Skeletal muscle cell (primary cell): ENCODE data around the gene PTPRD.
A peak's percentile ranks its signal among the peaks of the same experiment; 100 is the strongest.
"Not testable (repeated sequence)": the region's sequence is repeated elsewhere in the genome, so short reads cannot be mapped to it uniquely, and the experiment has no call there.

Source experiments
- DNase-seq: peaks from one replicate; pipeline ENCODE4 v3.0.0-alpha.2; 2010; ENCODE audit warnings: low read depth
- H3K4me3 ChIP-seq: 2 replicates; pipeline ENCODE4 v1.5.1; 2011; ENCODE audit warnings: low read depth, mild to moderate bottlenecking, control low read depth, low read length, moderate library complexity

The PTPRD gene

DNA sequence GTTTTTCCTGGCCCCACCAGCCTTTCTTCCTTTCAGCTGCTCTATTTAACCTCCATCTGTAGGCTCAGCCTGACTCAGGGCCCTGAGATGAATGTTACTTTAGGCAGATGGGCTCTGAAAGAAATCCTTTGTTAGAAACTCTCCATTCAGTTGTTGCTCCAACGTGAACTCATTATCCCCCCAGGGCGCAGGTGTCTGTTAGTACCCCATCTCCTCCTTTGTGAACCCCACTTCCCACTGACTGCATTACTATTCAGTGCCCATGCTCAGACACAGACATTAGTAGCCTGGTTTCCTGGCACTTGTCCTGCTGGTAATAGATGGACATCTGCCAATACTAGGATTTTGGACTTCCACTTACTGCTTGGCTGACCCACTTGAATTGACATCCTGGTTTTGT lies 1271.6 kb downstream of the PTPRD start:
- no peak for DNase-seq
- H3K4me3 ChIP-seq: no peak overlapping the region

DNA sequence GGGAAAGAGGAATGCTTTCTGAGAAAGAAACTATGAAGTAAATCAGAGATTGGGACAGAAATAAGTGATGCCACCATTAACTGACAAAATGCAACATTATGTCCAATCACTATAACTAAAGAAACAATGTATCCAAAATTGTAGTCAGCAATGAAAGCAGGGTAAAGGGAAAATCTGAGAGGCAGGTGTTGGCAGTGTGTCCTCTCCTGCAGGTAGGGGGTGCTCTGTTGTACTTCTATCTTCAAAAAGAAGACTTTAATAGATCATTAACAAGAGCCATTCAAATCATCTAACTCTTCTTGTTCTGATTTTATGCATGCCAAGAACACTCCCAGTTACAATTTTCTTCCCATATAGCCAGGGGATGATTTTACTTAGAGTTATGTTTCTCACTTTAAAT lies 1275.7 kb downstream of the PTPRD start:
- H3K4me3 ChIP-seq: no peak overlapping the region
- no peak for DNase-seq

DNA sequence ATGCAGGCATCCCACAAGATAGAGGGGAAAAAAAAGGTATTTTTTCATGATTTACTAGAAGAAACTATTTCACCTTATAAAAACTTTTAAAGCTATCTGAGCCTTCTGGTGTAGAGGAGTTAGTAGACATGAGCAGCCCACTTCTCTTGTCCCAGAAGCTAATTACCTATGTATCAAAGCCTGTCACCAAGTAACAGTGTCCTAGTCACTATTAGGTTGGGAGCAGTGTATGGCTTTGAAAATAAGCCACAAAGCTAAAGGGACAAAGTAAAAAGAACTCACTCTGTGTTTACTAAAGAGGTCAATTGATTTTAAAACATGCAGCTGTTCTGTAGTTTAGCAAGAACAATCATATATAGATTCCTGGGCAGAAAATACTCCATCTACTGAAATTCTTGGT lies 1286.1 kb downstream of the PTPRD start:
- H3K4me3 ChIP-seq: no peak overlapping the region
- DNase-seq: no peak

DNA sequence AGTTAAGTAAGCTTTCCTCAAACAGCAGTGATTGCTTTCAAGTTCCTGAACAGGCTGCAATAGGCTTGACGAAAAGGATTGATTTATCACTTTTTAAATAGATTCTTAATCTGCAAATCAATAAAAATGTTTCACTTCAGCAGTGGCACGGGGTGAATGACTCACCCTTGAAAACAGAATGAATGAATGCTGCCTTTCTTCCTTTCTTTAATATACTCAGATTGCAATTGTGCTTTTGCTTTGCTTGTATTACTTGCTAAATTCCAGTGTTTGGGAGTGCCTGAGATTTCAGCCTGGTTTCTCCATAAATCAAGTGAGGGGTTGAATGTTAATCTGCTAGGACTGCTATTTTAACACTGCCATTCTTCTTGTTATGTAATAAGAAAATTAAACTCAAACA lies 1293.8 kb downstream of the PTPRD start:
- no peak for DNase-seq
- H3K4me3 ChIP-seq: no peak overlapping the region

DNA sequence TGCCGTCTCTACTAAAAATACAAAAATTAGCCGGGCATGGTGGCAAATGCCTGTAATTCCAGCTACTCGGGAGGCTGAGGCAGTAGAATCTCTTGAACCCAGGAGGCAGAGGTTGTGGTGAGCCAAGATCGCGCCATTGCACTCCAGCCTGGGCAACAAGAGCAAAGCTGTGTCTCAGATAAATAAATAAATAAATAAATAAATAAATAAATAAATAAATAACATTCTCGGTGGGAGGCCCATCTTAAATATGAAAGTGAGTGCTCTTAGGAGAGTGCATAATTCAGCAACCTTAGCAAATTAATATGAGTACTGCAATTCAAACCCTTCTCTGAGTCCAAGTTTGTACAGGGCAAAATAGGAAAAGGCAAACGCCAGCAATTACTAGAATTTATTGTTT lies 1302.1 kb downstream of the PTPRD start:
- not testable (repeated sequence) for H3K4me3 ChIP-seq, DNase-seq

DNA sequence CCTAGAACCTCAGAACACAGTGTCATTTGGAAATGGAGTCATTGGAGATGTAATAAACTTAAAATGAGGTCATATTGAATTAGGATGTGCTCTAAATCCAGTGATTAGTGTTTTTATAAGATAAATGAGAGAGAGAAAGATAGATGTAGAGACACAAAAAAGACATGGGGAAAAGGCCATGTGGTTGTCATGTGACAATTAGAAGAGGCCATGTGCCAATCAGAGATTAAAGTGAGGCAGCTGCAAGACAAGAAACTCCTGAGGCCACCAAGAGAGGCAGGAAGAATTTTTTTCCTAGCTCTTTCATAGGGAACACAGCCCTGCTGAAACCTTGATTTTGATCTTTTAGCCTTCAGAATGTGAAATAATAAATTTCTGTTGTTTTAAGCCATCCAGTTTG lies 1307.2 kb downstream of the PTPRD start:
- no peak overlapping the region for H3K4me3 ChIP-seq
- DNase-seq: no peak

DNA sequence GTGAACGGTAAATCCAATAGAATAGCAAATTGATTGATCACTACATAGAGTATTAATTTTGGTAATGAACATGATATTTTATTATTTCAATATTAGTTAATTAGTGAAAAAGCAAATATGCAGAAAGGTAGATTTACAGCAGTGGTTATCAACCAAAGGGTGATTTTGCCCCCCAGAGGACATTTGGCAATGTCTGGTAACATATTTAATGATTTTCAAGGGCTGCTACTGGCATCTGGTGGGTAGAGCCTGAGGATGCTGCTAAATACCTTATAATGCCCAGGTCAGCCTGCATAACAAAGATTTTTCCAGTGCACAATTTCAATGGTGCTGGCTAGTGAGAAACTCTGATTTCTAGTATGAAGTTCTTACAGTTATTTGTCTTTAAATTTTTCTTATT lies 1313.7 kb downstream of the PTPRD start:
- no peak for DNase-seq
- no peak overlapping the region for H3K4me3 ChIP-seq

DNA sequence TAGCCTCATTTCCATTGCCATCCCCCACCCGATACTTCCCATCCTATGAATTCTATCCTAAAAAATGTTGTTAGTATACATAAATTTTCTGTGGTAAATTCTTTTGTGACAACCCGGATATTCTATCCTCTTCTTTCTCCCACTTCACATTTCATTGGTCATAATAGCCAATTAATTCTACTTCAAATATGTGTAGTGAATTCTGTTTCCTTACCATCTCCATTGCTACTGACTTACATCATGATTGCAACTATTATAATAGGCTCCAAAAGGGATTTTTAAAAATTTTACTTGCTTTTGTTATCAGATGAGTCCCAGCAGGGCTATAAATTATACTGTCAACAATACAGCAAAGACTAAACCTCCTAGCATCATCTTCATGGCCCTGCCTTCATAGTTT lies 1326.8 kb downstream of the PTPRD start:
- no peak overlapping the region for H3K4me3 ChIP-seq
- no peak for DNase-seq

DNA sequence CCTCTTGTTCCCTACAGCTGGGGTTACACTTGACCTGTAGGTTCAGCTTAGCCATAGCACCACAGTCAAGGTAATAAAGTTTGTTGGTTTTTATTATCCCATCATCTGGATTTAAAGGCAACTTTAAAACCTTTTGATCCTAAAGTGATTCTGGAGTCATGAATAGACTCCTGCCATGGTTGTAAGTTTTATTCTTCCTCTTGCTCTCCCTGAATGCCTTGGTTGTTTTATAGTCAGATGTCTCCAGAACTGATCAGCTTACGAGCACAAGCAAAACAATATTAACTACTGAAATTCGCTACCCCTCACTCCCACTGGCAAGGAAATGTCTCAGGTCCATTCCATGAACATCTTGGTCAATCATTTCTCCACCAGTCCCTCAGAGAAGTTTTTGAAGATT lies 1328.6 kb downstream of the PTPRD start:
- no peak overlapping the region for H3K4me3 ChIP-seq
- DNase-seq: no peak

DNA sequence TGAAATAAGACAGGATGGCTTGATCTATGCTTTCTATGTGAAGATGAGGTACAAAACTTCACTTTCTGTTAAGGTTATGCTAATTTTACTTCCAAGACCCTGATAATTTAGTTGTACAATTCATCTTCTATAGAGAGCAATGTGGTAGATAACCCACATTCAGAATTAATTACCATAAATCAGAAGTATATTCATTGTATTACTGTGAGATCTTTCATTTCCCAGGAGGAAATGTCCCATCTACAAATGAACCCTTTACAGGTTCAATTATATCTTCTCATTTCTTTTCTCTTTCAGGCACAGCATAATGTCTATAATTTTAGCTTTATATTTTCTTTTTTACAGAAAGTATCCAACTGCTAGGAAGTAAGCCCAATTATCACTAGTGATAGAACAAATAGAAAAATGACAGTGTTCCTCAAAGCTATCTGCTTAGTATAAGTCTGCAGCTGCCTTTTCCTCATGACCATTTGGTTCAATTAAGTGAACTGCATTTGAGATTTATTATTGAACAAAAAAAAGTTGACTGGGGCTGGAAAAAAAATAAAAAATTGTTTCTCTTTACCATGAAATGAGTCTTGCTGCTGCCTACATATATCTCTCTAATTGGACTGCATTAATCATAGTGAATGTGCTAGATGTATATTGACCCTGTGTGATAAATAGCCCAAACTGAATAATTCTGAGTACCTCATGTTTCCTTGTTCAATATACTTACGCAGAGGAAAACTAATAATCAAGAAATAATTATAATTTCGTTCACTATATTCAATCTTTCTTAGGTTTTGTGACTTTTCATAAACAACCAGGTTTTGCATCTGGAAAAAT lies 1329.4 kb downstream of the PTPRD start:
- H3K4me3 ChIP-seq: no peak overlapping the region
- DNase-seq: no peak

DNA sequence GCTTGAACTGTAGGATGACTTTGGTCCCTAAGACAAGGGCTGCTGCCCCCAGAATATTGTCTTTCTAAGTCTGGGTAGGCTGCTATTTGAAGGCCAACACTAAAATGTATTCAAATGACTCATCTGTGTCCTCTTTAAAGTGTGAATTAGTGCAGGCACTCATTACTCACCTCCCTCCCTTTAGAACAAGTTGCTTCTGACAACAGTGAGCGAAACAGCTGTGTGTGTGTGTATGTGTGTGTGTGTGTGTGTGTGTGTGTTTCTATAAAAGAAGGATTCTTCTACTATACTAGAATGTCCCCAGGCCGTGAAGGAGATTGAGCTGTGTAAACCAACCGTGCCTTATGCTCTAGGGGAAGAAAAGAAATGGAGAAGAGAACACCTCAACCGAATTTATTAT lies 1337.2 kb downstream of the PTPRD start:
- H3K4me3 ChIP-seq: no peak overlapping the region
- DNase-seq: no peak

DNA sequence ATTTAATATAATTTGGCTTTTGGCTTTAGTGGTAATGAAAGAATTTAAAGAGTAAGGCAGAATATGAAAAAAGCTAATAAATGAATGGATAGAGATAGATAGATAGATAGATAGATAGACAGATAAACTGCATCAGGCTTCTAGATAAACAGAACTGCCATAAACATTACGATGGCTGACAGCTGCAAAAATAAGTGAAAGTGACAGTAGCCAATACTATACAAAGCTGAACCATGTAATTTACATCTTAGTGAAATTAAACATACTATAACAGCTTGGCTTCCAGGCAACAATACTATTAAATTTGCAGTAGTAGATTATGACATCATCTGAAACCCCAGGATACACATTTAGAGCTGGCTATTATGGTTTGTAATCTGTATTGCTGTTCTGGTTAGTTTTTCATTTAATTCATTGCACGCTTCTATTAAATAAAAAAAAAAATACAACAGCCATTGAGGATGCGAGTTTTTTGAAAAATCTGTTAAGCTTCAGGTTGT lies 1354.8 kb downstream of the PTPRD start:
- H3K4me3 ChIP-seq: no peak overlapping the region
- DNase-seq: no peak

DNA sequence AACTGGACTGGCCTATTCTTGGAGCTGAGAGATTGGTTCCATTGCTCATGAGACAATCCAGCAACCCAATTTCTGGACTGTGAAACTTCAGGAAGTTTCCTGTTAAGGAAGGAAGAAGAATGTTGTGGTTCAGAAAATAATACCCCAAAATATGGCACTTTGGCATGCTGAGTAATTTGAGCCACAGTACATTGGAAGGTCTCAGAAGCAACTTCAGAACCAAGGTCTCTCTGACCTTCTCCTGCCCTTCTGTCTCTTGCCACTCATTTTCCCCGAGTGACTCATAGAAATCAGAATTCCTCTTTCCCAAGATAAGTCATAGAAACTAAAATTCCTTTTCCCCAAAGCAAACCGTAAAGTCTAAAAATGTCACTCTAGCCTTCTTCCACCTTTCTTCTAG lies 1366.1 kb downstream of the PTPRD start:
- H3K4me3 ChIP-seq: no peak overlapping the region
- DNase-seq: no peak

DNA sequence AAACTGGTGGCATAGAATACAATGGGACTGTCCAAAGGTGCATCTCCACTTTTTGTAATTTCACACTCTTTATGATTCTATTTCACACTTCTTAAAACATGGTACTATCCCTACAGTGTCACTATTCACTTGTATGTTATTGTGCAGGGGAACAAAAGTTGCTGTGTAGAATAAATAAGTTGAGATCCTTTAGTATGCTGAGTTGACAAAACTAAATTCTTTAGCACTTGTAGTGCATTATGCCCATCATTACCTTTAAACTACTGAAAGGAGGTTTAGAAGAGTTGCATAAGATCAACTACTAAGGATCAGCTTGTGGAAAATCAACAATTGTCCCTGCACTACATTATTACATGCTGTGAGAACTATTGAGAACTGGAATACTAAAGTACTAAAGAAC lies 1380.9 kb downstream of the PTPRD start:
- DNase-seq: no peak
- H3K4me3 ChIP-seq: no peak overlapping the region

DNA sequence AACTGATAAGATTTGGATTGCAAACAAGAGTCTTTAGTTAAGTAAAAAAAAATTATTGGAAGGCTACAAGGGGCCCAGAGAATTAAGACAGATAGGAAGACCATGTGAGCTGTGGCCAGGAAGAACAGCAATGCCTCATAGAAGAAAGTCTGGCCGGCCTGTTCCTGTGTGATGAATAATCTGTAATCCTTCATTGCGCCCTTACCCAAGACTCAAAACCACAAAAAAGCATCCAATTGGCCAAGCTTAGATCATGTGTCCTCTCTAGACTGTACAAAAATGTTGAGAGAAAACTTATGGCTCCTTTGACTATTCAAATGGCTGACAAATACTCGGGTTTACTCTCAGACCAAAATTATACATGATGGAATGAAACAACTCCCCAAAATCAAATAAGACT lies 1383.5 kb downstream of the PTPRD start:
- no peak for DNase-seq
- H3K4me3 ChIP-seq: no peak overlapping the region

DNA sequence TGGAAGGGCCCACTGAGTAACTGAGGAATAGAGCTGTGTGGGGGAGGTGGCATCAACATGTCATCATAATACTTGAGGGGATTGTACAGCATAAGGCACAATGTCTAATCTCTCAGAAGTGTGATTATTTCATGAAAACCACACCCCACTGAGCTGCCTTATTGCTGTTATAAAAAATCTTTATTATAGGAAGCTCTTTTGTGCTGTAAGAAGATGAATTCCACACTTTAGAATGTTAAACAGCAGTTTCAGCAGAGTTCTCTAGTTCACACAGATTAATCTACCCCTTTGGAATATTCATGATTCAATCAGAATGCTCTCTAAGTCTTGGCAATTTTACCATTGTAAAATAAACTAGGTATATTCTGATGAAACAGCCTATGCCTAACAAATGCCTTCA lies 1389.6 kb downstream of the PTPRD start:
- no peak for DNase-seq

DNA sequence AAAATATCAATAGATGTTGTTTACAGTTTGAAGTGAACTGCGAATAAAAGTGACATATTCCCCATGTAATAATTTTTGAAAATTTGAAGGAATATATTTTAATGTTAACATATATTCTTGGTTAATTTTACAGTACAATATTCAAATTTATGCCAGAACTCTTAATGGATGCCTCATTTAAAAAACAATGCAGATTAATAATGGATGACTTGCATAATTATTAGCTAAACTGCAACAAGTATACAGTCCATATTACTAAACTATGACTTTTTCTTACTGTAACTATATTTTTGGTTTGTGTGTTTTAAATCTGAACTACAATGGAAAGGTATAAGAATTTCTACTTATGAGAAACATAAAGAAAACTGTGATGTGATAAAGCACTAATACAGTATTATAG lies 1390.1 kb downstream of the PTPRD start:
- no peak for DNase-seq

More for the DNA sequence above, 1389.6 kb downstream of the PTPRD start:
- no peak overlapping the region for H3K4me3 ChIP-seq

DNA sequence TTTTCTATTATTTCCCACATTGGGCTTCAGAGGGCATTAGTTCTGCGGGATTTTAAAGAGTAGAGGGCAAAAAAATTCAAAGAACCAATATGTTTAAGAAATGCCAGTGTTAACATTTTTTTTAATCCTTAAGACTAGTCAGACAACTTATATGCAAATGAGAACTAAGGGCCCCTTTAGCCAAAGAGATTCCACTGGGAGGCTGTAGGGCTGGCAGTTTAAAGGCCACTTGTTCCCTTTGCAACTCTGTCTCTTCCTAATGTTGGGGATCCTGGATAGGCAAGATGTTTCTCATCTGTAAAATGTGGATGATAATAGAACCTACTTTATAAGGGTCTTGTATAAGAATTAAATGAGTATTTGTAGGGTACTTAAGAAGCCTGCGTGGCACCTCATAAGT lies 1395.9 kb downstream of the PTPRD start:
- no peak overlapping the region for H3K4me3 ChIP-seq
- DNase-seq: no peak

More for the DNA sequence above, 1390.1 kb downstream of the PTPRD start:
- no peak overlapping the region for H3K4me3 ChIP-seq

DNA sequence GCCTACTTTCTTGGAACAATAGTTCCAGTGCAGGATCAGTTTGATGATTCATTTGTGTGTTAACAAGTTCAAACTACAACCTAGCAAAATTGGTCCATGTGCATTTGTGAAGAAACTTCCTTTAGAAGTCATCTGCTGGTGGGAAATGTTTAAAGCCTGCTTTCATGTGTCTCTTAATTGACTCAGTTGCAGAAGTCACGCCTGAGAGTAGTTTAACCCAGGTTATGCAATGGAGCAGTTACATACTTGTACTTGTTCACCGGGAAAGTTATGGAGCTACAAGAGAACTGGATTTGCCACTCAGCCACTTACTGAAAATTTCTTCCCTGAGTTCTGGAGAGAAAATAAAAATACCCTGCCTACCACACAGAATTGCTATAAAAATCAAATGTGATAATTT lies 1397.8 kb downstream of the PTPRD start:
- no peak overlapping the region for H3K4me3 ChIP-seq
- no peak for DNase-seq

DNA sequence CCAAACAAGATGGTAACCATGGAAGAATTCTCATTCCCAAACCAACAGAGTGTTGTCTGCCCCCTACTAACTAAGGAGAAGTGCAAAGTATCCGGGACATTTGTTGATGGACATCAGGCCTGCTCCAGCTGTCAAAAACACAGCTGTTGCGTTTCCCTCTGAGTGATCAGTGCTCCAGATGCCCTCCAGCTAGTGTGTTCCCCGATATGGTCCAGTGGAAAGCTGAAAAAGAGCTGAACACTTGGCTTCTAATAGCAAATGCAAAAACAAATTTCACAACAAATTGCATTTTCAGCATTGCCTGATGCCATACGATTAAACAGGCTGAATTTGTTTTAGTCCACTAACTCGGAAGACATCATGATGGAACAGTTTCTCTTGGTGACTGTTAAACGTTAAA lies 1398.7 kb downstream of the PTPRD start:
- no peak overlapping the region for H3K4me3 ChIP-seq
- peak; percentile 1 for DNase-seq

DNA sequence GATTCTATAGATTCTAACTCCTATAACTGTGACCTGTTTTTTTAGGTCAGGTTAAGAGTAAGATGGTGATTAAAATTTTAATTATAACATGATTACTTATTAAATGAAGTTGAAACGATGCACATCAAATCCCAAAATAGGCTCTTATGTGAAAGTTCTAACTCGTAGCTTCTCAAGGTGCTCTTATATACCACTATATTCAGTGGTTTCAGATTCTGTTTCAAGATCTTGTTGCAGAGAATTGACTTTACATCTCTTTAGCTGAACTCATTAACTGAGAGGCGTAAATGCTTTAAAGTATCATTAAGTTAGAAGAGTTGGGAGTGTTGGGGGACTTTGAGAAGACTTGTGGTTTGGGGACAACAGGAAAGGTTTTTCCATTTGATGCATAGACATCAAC lies 1399.8 kb downstream of the PTPRD start:
- no peak for DNase-seq
- no peak overlapping the region for H3K4me3 ChIP-seq
